MCF 10A (cell line): ENCODE data around the gene VPREB3. TPM values are rescaled to one million over a fixed set of nuclear protein-coding genes. Genes with fewer than 3 reads are reported as not detected.

Experiments
- BruUV-seq: library from RNA; stranded (reverse); fragments of 400-500 nt; replicated peaks from 2 replicates; lab custom pipeline; 2021; lab: Mats Ljungman, UMichigan
- CTCF ChIA-PET: fragments of 300-600 bp; sonication (Branson Sonifier 250); formaldehyde crosslinking; extraction: SDS; loops from one replicate; lab custom pipeline; 2021; ENCODE audit warnings: antibody characterized with exemption, inconsistent platforms; lab: Yijun Ruan, JAX
- POLR2A ChIA-PET: fragments of 300-600, 350-650 bp; sonication (Branson Sonifier 250); formaldehyde crosslinking; extraction: SDS; loops from one replicate; lab custom pipeline; 2020; ENCODE audit warnings: antibody characterized with exemption, inconsistent platforms; lab: Yijun Ruan, JAX
- DNase-seq: peaks from one replicate; pipeline ENCODE4 v3.0.0-alpha.2; 2018; ENCODE audit not compliant: unreplicated experiment
- H3K27ac Mint-ChIP-seq: one replicate; pipeline ENCODE4 v1.8.0; 2022; ENCODE audit warnings: mild to moderate bottlenecking, low read depth, mixed read lengths; ENCODE audit not compliant: unreplicated experiment
- H3K27me3 Mint-ChIP-seq: one replicate; pipeline ENCODE4 v1.8.0; 2022; ENCODE audit warnings: mixed read lengths; ENCODE audit not compliant: insufficient read depth, unreplicated experiment
- H3K36me3 Mint-ChIP-seq: one replicate; pipeline ENCODE4 v1.8.0; 2022; ENCODE audit warnings: mild to moderate bottlenecking, moderate library complexity, mixed read lengths; ENCODE audit not compliant: insufficient read depth, unreplicated experiment
- H3K4me1 Mint-ChIP-seq: one replicate; pipeline ENCODE4 v1.8.0; 2022; ENCODE audit warnings: mixed read lengths; ENCODE audit not compliant: insufficient read depth, unreplicated experiment
- H3K4me3 Mint-ChIP-seq: one replicate; pipeline ENCODE4 v1.8.0; 2022; ENCODE audit warnings: mild to moderate bottlenecking, moderate library complexity, mixed read lengths; ENCODE audit not compliant: unreplicated experiment
- H3K9me3 Mint-ChIP-seq: one replicate; pipeline ENCODE4 v1.8.0; 2022; ENCODE audit warnings: mixed read lengths; ENCODE audit not compliant: unreplicated experiment
- intact Hi-C: fragments of 100-400 bp; cut with micrococcal nuclease; formaldehyde crosslinking; loops from 2 replicates; pipeline ENCODE4 v1.14.1; 2022
- total RNA-seq: library from RNA; stranded (reverse); gene quantifications from 2 replicates; pipeline ENCODE4 v1.2.3, GENCODE V29; 2022
- TF ChIP-seq, protein P1 (sequence below): fragments of 200-600 bp; IDR thresholded peaks from one replicate; pipeline ENCODE4 v1.8.0; 2022; ENCODE audit warnings: antibody characterized with exemption, mild to moderate bottlenecking; ENCODE audit not compliant: unreplicated experiment

VPREB3 gene
- total RNA-seq, 1 experiment from 2014 or later: not detected

DNA sequence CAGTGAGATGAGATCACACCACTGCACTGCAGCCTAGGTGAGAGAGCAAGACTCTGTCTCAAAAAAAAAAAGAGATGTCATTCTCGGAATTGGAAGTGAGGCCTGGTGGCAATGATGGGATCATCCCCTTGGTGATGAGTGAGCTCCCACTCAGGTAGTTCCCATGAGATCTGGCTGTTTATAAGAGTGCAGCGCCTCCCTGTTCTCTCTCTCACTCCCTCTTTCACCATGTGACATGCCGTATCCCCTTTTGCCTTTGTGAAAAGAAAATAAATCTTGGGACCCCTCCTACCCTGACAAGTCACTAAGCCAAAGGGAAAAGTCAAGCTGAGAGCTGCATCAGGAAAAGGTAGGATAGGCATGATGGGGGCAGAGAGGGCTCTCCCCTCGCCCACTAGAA, 32.1 kb downstream of the VPREB3 start:
- no peak for DNase-seq
- no peak overlapping the region for H3K4me3 Mint-ChIP-seq
- ChIA-PET CTCF (no interaction called here), POLR2A (interaction anchor here (0.6 to 0.7 kb wide), 2 partner anchors 192 to 519 kb away, joined by 3 to 4 read pairs; no protein-coding TSS in a partner anchor)
- H3K27me3 Mint-ChIP-seq: peaks cover 9% of the 10 kb centered on the region
- no peaks in the 10 kb centered on the region for H3K36me3 Mint-ChIP-seq
- no peaks in the 10 kb centered on the region for H3K9me3 Mint-ChIP-seq
- intact Hi-C loops: no loop called here
- no TSS peak for BruUV-seq
- no peak overlapping the region for H3K27ac Mint-ChIP-seq
- H3K4me1 Mint-ChIP-seq: no peaks in the 10 kb centered on the region
- TF ChIP-seq, protein P1, sequence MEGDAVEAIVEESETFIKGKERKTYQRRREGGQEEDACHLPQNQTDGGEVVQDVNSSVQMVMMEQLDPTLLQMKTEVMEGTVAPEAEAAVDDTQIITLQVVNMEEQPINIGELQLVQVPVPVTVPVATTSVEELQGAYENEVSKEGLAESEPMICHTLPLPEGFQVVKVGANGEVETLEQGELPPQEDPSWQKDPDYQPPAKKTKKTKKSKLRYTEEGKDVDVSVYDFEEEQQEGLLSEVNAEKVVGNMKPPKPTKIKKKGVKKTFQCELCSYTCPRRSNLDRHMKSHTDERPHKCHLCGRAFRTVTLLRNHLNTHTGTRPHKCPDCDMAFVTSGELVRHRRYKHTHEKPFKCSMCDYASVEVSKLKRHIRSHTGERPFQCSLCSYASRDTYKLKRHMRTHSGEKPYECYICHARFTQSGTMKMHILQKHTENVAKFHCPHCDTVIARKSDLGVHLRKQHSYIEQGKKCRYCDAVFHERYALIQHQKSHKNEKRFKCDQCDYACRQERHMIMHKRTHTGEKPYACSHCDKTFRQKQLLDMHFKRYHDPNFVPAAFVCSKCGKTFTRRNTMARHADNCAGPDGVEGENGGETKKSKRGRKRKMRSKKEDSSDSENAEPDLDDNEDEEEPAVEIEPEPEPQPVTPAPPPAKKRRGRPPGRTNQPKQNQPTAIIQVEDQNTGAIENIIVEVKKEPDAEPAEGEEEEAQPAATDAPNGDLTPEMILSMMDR: no peak

DNA sequence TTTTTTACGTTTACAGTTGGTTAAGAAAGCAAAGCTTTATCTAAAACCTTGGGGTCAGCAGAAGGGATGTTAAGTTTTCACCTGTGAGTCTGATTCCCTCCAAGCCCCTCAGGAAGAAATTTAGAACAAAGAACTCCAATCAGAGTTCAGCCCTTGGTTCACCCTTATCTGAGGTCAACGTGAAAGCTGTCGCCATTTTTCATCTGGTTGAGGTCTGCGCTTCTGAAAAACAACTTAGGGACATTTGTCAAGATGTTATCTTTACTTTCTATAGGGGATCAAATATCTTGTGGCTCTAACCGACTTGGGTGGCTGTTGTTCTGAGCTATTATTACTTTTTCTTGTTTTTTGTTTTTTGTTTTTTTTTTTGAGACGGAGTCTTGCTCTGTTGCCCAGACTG, 33.4 kb downstream of the VPREB3 start:
- Mint-ChIP-seq H3K4me3 (no peak overlapping the region), H3K27me3 (no peaks in the 10 kb centered on the region), H3K27ac (no peak overlapping the region), H3K9me3 (no peaks in the 10 kb centered on the region), H3K4me1 (no peaks in the 10 kb centered on the region), H3K36me3 (no peaks in the 10 kb centered on the region)
- ChIA-PET POLR2A (interaction anchor here (0.6 kb wide), 1 partner anchor 497 kb away, joined by 3 read pairs; no protein-coding TSS in a partner anchor), CTCF (interaction anchor here (0.6 kb wide), 1 partner anchor 146 kb away, joined by 3 read pairs; no protein-coding TSS in a partner anchor)
- TF ChIP-seq, protein P1: no peak
- intact Hi-C loops: no loop called here
- no peak for DNase-seq
- no TSS peak for BruUV-seq

DNA sequence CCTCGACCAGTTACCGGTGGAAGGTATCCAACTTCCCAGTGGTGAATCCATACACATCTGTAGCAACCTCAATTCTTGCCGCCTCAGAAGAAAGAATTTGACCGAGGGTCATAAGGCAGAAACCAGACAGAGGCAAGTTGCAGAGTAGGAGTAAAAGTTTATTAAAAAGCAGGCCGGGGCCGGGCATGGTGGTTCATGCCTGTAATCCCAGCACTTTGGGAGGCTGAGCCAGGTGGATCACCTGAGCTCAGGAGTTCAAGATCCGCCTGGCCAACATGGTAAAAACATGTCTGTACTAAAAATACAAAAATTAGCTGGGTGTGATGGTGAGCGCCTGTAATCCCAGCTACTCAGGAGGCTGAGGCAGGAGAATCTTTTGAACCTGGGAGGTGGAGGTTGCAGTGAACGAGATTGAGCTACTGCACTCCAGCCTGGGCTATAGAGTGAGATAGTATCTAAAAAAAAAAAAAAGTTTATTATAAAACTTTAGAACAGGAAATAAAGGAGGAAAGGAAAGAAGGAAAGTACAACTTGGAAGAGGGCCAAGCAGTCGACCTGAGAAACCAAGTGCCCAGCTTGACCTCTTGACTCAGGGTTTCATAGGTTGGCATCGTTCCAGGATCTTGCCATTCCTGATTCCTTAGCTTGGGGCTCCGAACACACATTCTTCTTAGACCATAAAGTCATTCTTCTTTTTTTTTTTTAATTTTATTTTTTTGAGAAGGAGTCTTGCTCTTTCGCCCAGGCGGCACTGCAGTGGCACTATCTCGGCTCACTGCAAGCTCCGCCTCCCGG, 35.7 kb downstream of the VPREB3 start:
- H3K9me3 Mint-ChIP-seq: no peaks in the 10 kb centered on the region
- ChIA-PET CTCF (interaction anchor here (0.7 to 1.1 kb wide), 3 partner anchors 131 to 441 kb away, joined by 3 to 4 read pairs (median 3); no protein-coding TSS in a partner anchor), POLR2A (interaction anchor here (0.6 to 1.2 kb wide), 4 partner anchors 14 to 538 kb away, joined by 3 to 6 read pairs (median 3); partner anchors contain the start of gene BCR)
- DNase-seq: peak; percentile 41
- TF ChIP-seq, protein P1: no peak
- BruUV-seq: no TSS peak
- no peaks in the 10 kb centered on the region for H3K36me3 Mint-ChIP-seq
- H3K4me1 Mint-ChIP-seq: no peaks in the 10 kb centered on the region
- no peaks in the 10 kb centered on the region for H3K27me3 Mint-ChIP-seq
- intact Hi-C loops: no loop called here
- no peak overlapping the region for H3K27ac Mint-ChIP-seq
- H3K4me3 Mint-ChIP-seq: no peak overlapping the region
